HUDEP-2 (cell line): ENCODE results near the gene USP11.

ENCODE experiments used
- DNase-seq, 76 experiments: peaks; one replicate each; lab custom pipeline; 2025; ENCODE audit not compliant: unreplicated experiment in 76 of 76; lab: John Stamatoyannopoulos, UW

USP11 gene

GRCh38 chrX:47232803-47233332 is at the start of gene USP11:
USP11 (plus strand) TSS chrX:47233009; CDS start chrX:47233044, 35 bp downstream.
- DNase-seq = peak in 55 of 76 experiments; percentile 0 to 43 (median 17)

- DNase-seq = no peak
Observed at GRCh38 chrX:47184486-47184885, 48.3 kb upstream of the USP11 start.

- DNase-seq = no peak
Observed at GRCh38 chrX:47185241-47185640, 47.6 kb upstream of the USP11 start.

- no peak for DNase-seq
Observed at GRCh38 chrX:47186096-47186740, 46.6 kb upstream of the USP11 start.

GRCh38 chrX:47187106-47187677 is 45.6 kb upstream of the USP11 start:
- no peak for DNase-seq

- no peak for DNase-seq
Observed at GRCh38 chrX:47189906-47190305, 42.9 kb upstream of the USP11 start.

- peak in 75 of 76 experiments; percentile 18 to 90 (median 77) for DNase-seq
Observed at GRCh38 chrX:47190445-47191269, 42.2 kb upstream of the USP11 start.

- DNase-seq = peak in 4 of 76 experiments; percentile 2 to 8 (median 4)
Observed at GRCh38 chrX:47191331-47191730, 41.5 kb upstream of the USP11 start.

GRCh38 chrX:47191806-47192401 is 40.9 kb upstream of the USP11 start:
- DNase-seq = peak in 1 of 76 experiments; percentile 12

- DNase-seq = peak in 73 of 76 experiments; percentile 11 to 90 (median 81)
Observed at GRCh38 chrX:47193475-47194193, 39.2 kb upstream of the USP11 start, which contains the start of gene UBA1. UBA1 (plus strand) TSS chrX:47193829; CDS start chrX:47198803, 4,974 bp downstream.

GRCh38 chrX:47194194-47194787 is 38.5 kb upstream of the USP11 start:
- peak in 1 of 76 experiments; percentile 25 for DNase-seq

- DNase-seq = no peak
Observed at GRCh38 chrX:47196098-47196497, 36.7 kb upstream of the USP11 start.

- DNase-seq = no peak
Observed at GRCh38 chrX:47197526-47197925, 35.3 kb upstream of the USP11 start.

GRCh38 chrX:47198026-47198686 is 34.7 kb upstream of the USP11 start:
- DNase-seq = no peak

- DNase-seq = no peak
Observed at GRCh38 chrX:47198687-47199080, 34.1 kb upstream of the USP11 start.

GRCh38 chrX:47199286-47199685 is 33.5 kb upstream of the USP11 start:
- DNase-seq = no peak

GRCh38 chrX:47200385-47201150 is 32.2 kb upstream of the USP11 start:
- no peak for DNase-seq

- no peak for DNase-seq
Observed at GRCh38 chrX:47201345-47201944, 31.4 kb upstream of the USP11 start.
